NCI-H2081 (cell line): Measurements from ENCODE around the gene HSPA1A.
A peak's percentile ranks its signal among the peaks of the same experiment; 100 is the strongest.
"Not testable (repeated sequence)": the region's sequence is repeated elsewhere in the genome, so short reads cannot be mapped to it uniquely, and the experiment has no call there.

Experiments used
- DNase-seq, 2 experiments: peaks; one replicate each; lab custom pipeline; 2025; lab: John Stamatoyannopoulos, UW

HSPA1A gene

DNA sequence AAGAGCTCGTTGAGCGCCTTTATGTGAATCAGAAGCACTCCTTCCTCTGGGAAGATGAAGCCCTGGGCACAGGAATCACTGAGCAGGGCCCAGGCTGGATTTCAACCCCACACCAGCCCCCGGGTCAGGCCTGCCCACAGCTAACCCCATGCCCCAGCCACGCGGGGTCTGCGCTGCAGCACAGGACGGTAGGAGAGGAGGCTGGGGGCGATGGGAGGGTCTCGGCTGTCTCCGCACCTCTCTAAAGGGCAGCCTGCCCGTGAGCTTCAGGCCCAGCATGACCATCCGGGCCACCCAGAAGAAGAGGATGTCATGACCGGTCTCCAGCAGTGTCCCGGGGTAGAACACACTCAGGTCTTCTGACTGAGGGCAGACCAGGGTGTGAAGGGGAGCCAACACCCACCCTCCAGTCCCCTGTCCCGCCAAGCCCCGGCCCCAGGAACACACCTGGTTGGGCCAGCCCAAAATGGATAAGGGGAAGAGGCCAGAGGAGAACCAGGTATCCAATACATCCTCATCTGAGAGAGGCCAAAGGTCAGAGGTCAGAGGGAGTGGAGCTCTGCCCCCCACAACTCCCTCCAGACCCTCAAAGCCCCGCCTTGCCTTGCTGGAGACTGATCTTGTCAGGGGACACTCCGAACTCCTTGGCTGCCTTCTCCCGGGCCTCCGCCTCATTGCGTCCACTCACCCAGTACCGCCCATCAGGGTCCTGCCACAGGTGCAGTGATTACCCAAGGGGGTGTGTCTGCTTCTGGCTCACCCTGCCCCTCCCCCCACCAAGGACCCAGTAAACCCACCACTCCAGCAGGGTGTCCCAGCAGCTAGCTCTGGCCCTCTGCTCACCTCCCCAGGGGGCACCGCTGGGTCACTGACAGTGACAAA is 33.9 kb upstream of the HSPA1A start:
- no peak for DNase-seq

- no peak for DNase-seq
These were observed 33.1 kb upstream of the HSPA1A start for GRCh38 chr6:31782126-31782855.

GRCh38 chr6:31784098-31784925 is 31.0 kb upstream of the HSPA1A start:
- DNase-seq: no peak

DNA sequence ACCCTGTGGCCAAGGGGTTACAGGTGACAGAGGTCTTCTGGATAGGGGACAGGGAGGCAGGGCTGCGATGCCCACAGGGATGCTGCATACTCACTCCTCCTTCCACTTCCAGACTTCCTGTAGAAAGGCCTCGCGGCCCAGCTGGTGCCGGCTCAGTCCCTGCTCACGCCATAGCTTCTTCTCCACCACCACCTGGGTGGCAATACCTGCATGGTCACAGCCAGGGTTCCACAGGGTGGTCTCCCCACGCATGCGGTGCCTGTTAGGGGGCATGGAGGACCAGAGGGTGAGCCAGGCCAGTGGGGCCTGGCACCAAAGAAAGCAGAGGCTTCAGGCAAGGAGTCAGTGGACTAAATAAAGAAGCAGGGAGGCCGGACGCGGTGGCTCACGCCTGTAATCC is 29.9 kb upstream of the HSPA1A start:
- no peak for DNase-seq

- peak; percentile 4 to 14 for DNase-seq
These were observed 23.8 kb upstream of the HSPA1A start for GRCh38 chr6:31791324-31792089.

GRCh38 chr6:31792090-31792374 is 23.3 kb upstream of the HSPA1A start:
- no peak for DNase-seq

GRCh38 chr6:31792761-31793171 is 22.6 kb upstream of the HSPA1A start:
- no peak for DNase-seq

DNA sequence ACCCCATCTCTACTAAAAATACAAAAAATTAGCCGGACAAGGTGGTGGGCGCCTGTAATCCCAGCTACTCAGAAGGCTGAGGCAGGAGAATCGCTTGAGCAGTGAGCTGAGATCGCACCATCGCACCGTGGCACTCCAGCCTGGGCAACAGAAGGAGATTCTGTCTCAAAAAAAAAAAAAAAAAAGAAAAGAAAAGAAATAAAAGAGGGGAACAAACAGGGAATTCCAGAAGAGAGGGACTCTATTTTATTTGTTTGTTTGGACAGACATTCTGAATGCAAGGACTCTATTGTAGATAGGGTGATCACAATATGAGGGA is 21.5 kb upstream of the HSPA1A start:
- not testable (repeated sequence) for DNase-seq

DNA sequence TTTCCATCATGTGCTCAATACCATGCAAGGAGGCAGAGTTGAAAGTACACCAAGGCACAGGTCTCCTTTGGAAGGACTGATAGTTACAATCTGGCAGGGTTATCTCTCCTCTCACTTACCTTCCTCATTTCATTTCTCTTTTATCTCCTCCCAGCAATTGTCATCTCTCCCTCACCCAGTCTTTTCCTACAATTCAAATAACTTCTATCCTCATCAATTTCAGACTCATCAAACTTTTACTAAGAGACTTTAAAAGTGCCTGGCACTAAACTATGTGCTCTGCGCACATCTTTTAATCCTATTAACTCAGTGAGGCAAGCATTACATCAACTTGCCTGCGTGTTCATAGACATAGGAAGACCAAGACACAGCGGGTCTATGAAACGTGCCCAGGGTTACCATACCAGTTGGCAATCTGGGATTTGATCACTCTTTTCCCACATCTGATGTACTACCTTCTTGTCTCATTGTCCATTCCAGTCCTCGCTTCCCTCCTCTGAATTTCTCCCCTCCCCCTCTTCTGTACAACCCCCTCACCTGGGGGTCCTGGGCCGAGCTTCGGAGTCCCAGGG is 21.0 kb upstream of the HSPA1A start:
- DNase-seq: peak; percentile 15 to 26

DNA sequence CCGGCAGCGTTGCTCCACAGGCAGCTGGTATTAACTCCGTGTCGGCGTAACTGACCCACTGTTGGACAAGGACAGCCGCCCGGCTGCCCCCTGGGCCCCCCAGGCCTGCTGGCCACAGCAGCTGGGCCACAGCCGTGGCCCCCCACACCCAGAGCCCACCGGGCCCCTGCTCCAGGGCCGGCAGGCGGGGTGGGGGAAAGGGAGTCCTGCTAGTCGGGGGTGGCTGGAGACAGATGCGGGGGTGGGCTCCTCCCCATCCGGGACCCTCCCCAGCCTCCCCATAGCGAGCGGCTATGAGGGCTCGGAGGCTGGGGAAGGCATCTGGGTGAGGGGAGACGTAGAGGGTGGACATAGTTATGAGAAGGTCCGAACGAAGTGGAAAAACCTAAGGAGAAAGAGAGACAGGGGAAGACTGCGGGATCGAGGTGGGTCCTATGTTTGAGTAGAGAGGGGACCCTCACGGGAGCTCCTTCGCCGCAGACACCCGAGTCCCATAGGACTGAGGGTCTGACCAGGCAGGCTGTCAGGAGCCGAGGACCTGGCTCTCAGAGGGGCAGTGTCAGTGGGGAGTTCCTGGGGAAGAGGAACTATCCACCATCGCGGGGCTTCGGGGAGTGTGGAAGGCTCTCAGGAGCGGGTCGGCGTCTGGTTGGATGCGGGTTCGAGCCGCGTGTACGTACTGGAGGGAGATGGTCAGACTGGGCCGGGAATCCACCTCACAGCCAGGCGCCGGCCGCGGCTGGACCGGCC is 20.3 kb upstream of the HSPA1A start:
- no peak for DNase-seq

GRCh38 chr6:31795616-31796298 is 19.6 kb upstream of the HSPA1A start, which contains the start of gene VARS1:
TSS of gene VARS1 (minus strand) at chr6:31795752. CDS start at chr6:31795217, 535 bp downstream.
- DNase-seq: peak; percentile 81 to 89

- no peak for DNase-seq
These were observed 18.4 kb upstream of the HSPA1A start for GRCh38 chr6:31796993-31797385.

- DNase-seq: no peak
These were observed 17.8 kb upstream of the HSPA1A start for GRCh38 chr6:31797588-31797987.

DNA sequence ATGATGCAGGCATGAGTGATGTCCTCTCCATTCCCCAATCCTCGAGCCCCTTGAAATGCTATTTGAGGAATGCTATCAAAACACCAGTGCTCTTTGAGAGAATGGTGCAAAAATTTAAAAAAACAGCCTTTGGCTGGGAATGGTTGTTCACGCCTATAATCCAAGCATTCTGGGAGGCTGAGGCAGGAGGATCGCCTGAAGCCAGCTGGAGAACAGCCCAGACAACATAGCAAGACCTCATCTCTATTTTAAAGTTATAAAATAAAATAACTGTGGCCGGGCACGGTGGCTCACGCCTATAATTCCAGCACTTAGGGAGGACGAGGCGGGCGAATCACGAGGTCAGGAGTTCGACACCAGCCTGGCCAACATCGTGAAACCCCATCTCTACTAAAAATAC is 15.6 kb upstream of the HSPA1A start:
- DNase-seq: no peak

DNA sequence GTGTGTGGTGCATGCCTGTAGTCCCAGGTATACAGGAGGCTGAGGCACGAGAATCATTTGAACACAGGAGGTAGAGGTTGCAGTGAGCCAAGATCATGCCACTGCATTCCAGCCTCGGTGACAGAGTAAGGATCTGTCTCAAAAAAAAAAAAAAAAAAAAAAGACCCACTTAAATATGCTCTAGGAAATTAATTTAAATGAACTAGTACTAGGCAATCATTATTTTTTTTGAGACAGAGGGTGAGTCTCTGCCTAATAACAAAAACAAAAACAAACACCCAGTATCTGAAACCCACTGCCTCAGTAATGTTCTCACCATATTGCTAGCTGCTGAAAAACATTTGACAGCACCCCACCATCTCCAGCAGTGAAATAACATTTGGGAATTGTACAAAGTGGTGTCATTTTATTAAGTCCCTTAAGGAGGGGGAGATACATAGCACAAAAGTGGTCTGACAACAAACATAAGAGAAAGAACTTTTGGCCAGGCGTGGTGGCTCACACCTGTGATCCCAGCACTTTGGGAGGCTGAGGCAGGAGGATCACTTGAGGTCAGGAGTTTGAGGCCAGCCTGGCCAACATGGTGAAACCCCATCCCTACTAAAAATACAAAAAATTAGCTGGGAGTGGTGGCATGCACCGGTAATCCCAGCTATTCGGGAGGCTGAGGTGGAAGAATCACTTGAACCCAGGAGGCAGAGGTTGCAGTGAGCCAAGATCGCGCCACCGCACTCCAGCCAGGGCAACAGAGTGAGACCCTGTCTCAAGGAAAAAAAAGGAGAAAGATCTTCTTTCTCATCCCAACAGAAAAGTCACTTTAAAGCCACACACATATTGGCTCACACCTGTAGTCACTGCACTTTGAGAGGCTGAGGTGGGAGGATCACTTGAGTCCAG is 14.1 kb upstream of the HSPA1A start:
- not testable (repeated sequence) for DNase-seq

GRCh38 chr6:31805939-31806469 is 9.3 kb upstream of the HSPA1A start:
- DNase-seq: no peak

DNA sequence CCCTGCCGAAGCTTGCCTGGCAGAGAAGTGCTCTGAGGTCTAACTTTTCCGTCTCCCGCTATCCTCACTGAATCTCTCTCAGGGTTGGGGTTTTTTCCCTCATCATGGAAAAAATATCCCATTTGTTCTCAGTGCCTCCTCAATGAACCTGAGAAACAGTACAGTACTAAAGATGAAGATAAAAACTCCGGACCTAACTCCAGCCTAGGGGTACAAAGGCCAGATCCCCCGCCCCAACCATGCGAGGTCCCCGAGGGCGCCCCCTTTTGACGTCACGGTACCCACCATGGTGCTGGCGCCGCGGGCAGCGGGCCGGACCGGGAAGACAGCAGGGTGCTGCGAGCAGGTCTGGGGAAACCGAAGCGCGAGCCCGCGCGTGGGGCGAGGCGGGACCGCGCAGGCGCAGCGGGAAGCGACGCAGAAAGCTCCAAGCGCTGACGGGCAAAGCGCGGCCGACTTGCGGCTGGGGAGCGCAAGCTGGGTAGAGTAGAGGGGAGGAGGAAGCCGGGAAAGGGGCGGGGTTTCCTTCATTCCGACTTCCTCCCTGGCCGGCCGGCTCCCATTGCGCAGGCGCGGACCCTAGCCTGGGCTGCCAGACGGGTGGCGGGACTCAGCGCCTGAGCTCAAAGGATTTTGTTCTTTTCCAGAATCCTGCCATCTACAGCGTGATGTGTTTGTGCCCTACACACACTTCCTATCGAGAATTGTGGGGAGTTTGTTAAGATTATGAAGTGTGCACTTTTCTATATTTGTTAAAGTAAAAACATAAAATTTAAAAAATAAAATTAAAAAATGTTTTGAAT is 8.7 kb upstream of the HSPA1A start, which contains the start of gene LSM2:
LSM2 (minus strand) TSS at position 497 of the 803 bp plus-strand sequence; CDS start at position 288, 209 bp downstream.
- peak; percentile 95 for DNase-seq

DNA sequence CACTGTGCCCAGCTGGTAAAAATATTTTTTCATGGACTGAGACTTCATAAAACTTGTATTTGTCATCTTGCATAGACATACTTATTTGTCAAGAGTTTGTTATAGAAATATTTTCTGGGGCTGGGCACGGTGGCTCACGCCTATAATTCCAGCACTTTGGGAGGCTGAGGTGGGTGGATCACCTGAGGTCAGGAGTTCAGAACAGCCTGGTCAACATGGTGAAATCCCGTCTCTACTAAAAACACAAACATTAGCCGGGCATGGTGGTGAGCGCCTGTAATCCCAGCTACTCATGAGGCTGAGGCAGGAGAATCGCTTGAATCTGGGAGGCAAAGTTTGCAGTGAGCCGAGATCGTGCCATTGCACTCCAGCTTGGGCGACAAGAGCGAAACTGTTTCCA is 6.7 kb upstream of the HSPA1A start:
- DNase-seq: not testable (repeated sequence)
